GM19239 (cell line): ENCODE data around the gene LSP1.
A peak's percentile ranks its signal among the peaks of the same experiment; 100 is the strongest.
"Not testable (repeated sequence)": the region's sequence is repeated elsewhere in the genome, so short reads cannot be mapped to it uniquely, and the experiment has no call there.

Experiments used
- DNase-seq: peaks from one replicate; pipeline ENCODE4 v3.0.0; 2011; ENCODE audit warnings: low spot score; ENCODE audit not compliant: insufficient read length
- FAIRE-seq: peaks from 2 replicates; lab custom pipeline; 2011; peaks lifted over from hg19 to GRCh38; lab: Jason Lieb, UNC

LSP1 gene, protein sequence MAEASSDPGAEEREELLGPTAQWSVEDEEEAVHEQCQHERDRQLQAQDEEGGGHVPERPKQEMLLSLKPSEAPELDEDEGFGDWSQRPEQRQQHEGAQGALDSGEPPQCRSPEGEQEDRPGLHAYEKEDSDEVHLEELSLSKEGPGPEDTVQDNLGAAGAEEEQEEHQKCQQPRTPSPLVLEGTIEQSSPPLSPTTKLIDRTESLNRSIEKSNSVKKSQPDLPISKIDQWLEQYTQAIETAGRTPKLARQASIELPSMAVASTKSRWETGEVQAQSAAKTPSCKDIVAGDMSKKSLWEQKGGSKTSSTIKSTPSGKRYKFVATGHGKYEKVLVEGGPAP

GRCh38 chr11:1852877-1853276 lies at the start of gene LSP1:
TSS of gene LSP1 (plus strand) at chr11:1853084. CDS start at chr11:1853145, 61 bp downstream.
- FAIRE-seq (peak; percentile 99), DNase-seq (peak; percentile 93)

DNA sequence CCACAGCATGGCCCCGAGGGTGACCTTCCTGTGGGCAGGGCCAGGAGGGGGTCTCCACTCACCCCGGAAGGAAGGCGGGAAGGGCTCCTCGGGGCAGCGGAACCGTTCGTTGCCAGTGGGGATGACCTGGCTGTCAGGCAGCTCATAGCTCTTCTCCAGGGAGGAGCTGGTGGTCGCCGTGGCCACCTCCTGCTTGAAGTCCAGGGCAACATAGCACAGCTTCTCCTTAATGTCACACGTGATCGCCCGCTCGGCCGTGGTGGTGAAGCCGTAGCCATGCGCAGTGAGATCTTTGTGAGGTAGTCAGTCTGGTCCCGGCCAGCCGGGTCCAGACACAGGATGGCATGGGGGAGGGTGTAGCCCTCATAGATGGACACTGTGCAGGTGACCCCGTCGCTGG lies 49.6 kb upstream of the LSP1 start:
- FAIRE-seq (no peak), DNase-seq (no peak)

DNA sequence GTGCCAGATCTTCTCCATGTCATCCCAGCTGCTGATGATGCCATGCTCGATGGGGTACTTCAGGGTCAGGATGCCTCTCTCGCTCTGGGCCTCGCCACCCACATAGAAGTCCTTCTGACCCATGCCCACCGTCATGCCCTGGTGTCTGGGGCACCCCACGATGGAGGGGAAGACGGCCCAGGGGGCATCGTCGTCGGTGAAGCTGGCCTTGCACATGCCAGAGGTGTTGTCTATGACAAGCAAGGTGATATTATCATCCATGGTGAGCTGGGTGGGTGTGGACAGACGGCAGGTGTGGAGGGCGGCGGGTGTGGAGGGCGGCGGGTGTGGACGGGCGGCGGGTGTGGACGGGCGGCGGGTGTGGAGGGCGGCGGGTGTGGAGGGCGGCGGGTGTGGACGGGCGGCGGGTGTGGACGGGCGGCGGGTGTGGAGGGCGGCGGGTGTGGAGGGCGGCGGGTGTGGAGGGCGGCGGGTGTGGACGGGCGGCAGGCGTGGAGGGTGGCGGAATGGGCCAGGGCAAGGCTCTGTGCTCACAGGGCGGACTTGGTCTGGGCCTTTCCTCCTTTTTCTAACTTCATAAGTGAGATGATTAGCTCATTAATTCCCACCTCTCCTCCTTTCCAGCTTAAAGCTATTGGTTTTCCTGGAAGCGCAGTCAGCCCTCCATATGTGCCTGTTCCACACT lies 48.9 kb upstream of the LSP1 start:
- not testable (repeated sequence) for FAIRE-seq, DNase-seq

GRCh38 chr11:1805525-1805924 lies 47.4 kb upstream of the LSP1 start:
- DNase-seq = no peak
- no peak for FAIRE-seq

DNA sequence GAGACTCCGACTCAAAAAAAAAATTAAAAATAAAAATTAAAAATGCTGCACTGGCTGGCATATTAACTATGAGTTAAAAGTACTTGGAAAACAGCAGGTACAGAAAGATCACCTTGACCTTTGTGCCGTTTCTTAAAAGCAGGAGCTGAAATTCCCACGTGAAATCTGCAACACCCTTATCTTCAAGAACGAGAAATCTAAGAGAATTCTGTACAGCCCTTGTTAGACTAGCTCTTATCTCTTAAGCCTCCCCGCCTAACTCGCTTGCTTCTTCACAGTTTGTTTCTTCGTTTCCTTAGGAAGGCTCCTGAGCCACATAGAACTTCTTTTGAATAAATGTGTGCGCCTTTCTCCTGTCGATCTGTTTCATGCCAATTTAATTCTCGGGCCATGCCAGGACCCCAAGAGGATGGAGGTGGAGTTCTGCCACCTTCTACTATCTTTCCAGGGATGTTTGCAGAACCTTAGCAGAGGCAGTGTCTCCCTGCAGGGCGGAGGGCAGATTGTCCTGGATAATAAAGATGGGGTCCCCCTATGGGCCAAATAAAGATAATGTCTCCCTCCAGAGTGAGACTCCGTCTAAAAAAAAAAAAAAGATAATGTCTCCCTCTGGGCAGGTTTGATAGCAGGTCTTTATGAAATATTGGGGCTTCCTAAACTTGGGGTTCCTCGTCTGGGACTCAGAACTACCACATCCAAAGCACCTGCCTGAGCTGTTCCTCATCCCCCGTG lies 45.5 kb upstream of the LSP1 start:
- DNase-seq (no peak), FAIRE-seq (no peak)

DNA sequence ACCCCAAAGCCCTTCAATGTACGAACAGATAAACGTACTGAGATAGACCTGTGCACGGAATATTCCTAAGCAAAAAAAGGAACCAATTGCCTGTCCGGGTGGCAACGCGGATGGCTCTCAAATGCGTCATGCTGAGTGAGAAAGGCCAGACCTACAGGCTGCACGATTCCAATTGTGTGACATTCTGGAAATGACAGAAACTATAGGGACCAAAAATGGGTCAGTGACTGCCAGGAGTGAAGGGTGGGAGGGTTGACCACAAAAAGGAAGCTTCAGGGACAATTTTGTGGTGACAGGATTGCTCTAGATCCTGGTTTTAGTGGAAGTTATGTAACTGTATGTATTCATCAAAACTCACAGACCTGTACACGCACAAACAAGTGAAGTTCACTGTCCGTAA lies 42.1 kb upstream of the LSP1 start:
- DNase-seq (no peak), FAIRE-seq (no peak)

GRCh38 chr11:1812274-1812673 lies 40.6 kb upstream of the LSP1 start:
- no peak for FAIRE-seq
- no peak for DNase-seq

- DNase-seq (no peak), FAIRE-seq (no peak)
These were observed 40.1 kb upstream of the LSP1 start for GRCh38 chr11:1812801-1813200.

- FAIRE-seq, DNase-seq: not testable (repeated sequence)
These were observed 39.5 kb upstream of the LSP1 start for GRCh38 chr11:1813356-1813755.

- FAIRE-seq (no peak), DNase-seq (no peak)
These were observed 38.2 kb upstream of the LSP1 start for GRCh38 chr11:1814691-1815090.

DNA sequence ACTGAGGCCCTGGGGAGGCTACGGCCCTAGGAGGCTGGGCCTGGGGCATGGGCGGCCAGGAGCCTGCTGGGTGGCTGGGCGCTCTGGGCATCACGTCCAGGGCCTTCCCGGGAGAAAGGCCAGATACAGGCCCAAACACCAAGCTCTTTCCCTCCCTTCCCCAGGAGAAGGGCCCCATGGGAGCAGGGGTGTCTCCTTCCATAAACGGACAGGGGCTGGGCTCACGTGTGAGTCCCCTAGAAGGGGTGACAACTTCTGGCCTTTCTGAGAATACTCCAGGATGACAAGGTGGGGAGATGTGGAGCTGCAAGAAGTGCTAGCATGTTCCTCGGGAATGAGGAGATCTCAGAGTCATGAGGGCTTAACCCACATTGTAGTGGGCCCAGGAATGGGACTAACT lies 37.6 kb upstream of the LSP1 start:
- no peak for FAIRE-seq
- DNase-seq = no peak

DNA sequence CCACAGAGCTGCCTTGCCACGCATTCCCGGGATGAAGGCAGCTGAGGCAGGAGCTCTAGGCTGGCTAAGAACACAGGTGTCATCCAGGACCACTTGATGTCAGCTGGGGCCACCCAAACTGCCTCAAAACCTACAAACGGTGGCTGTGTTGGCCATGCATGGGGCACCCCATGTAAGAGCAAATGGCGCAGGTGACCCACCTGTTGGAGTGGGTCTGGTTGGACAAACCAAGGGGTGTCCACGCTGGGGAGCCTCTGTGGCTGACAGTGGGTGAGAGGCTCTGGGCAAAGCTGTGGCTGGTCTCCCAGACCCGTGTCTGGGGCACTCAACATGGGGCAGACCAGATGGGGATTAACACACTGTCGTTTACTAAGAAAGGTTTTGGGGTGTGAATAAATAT lies 37.1 kb upstream of the LSP1 start:
- FAIRE-seq (no peak), DNase-seq (no peak)

DNA sequence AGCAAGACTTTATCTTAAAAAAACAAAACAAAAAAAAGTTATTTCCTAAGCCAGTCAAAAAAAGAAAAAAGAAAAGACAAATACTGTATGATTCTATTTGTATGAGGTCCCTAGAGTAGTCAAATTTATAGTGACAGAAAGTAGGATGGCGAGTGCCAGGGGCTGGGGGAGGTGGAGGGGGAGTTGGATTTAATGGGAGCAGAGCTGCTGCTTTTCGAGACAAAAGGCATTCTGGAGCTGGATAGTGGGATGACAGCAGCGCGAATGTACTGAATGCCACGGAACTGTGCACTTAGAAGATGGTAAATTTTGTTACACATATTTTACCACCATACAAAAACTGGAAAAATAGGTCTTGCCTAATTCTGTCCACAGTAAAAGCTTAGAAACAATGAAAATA lies 35.9 kb upstream of the LSP1 start:
- no peak for FAIRE-seq
- no peak for DNase-seq

DNA sequence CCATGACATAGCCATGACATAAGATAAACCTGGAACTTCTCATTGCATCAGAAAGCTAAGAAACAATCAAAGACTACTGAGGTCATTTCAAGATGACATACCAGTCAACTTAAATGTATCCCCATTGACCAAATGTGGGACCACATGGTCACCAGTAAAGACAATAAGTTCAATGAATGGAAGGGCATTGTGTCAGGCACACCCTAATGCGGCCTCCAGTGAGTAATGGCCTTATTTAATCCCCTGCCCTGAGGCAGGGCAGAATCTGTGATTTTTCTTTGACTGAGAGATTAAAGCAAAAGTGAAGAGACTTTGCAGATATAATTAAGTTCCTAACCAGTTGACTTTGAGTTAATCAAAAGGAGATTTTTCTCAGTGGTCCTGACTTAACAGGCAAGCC lies 35.4 kb upstream of the LSP1 start:
- no peak for FAIRE-seq
- DNase-seq = no peak

GRCh38 chr11:1819074-1819473 lies 33.8 kb upstream of the LSP1 start:
- FAIRE-seq = no peak
- DNase-seq = no peak

GRCh38 chr11:1820463-1821325 lies 32.2 kb upstream of the LSP1 start:
- FAIRE-seq = no peak

GRCh38 chr11:1821562-1821961 lies 31.3 kb upstream of the LSP1 start:
- DNase-seq = no peak
- no peak for FAIRE-seq

More at GRCh38 chr11:1820463-1821325, 32.2 kb upstream of the LSP1 start:
- no peak for DNase-seq

DNA sequence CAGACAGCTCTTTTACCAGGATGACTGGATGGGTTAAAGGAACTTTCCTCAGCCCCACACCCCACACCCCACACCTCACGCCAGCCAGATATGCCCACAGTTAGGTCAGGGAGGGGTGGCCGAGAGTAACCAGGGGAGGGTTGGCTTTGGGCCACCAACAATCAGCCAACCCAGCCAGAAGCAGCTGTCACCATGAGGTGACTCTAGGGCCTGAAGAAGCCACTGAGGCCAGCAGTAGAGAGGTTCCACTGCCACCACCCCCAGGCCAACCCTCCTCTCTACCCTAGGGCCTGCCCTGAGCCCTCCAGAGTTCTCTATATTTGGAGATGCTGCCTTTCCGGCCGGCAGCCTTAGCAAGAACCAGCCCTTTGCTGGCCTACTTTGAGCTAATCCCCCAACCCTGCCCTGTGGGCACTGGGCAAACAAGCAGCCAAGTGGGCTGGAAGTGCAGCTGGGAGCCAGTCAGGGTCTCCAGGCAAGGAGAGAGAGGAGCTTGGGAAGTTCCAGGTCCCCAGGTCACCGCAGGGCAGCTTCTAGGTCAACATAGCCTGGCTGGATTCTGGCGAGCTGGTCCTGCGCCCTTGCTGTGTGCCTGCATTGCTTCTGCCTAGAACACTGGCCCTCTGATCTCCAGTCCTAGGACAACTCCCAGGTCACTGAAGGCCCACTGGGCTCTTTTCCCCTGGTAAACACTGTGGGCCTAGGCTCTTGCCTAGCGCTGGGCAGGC lies 30.1 kb upstream of the LSP1 start:
- DNase-seq (no peak), FAIRE-seq (no peak)

DNA sequence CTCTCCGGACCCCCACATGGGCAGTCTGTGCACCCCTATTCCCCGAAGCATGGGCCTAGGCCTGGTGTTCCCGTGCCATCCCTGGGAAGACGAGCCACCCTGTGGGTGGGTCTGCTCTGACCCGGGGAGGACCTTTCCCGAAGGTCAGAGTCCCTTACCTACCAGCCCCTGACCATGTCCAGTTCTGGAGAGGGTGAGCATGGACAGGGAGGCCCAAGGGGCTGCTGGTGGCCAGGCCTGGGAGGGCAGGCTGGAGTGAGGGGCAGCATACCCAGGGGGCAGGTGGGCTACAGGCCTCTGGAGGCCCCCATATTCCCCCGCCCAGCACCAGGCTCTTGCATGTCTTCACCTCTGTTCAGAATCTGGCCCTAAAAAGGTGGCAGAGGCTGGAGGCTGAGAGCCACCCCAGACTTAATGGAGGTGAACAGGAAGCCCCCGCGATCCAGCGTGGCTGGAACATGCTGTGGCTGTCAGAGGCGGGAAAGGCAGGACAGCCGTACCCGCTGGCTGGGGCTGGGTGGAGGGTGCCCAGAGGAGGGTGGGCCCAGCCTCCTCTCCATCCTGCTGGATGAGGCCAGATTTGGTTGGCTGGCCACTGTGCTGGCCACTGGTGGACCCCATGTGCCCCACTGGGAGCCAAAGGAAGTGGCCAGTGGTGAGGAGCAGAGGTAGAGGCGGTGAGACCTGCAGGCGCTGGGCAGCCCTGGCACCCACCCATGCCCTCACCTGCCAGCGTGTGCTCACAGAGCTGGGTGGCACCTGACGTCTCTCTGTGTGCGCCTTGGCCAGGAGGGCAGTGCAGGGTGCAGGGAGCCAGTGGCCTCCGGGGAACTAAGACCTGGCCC lies 29.3 kb upstream of the LSP1 start:
- no peak for DNase-seq
- no peak for FAIRE-seq
